ENCODE results near the gene RAD9B. TPM values are rescaled to one million over a fixed set of nuclear protein-coding genes. Genes with fewer than 3 reads are reported as not detected.

Gene RAD9B
- total and polyA plus RNA-seq, 9 of the 15 experiments (the other 6 are each of a cell fraction or from before 2014, with no cell fraction given): 0.05 to 0.83 (median 0.32) TPM

- TF ChIP-seq UBTF (IDR thresholded peaks at IDR 0.05; ENCODE audit: borderline replicate concordance in 1 of 2, low read depth in 2 of 2, low read length in 2 of 2): no peak
- no peak for TF ChIP-seq KDM5B (IDR thresholded peaks at IDR 0.05; ENCODE audit: insufficient replicate concordance, low read depth, low read length)
- TF ChIP-seq, protein P1, sequence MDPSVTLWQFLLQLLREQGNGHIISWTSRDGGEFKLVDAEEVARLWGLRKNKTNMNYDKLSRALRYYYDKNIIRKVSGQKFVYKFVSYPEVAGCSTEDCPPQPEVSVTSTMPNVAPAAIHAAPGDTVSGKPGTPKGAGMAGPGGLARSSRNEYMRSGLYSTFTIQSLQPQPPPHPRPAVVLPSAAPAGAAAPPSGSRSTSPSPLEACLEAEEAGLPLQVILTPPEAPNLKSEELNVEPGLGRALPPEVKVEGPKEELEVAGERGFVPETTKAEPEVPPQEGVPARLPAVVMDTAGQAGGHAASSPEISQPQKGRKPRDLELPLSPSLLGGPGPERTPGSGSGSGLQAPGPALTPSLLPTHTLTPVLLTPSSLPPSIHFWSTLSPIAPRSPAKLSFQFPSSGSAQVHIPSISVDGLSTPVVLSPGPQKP (CRISPR knock-in tag; IDR thresholded peaks at IDR 0.05): no peak
- no peak for TF ChIP-seq VEZF1 (CRISPR knock-in tag; IDR thresholded peaks at IDR 0.05)
- TF ChIP-seq KAT2B (IDR thresholded peaks at IDR 0.05; ENCODE audit: low read depth, low read length): no peak
- no peak for TF ChIP-seq CBX3 (IDR thresholded peaks at IDR 0.05; ENCODE audit: borderline replicate concordance in 1 of 2, low read length in 2 of 2)
- no peak for TF ChIP-seq ZNF282 (CRISPR knock-in tag; IDR thresholded peaks at IDR 0.05)
- TF ChIP-seq EWSR1 (IDR thresholded peaks at IDR 0.05; ENCODE audit: borderline replicate concordance, low read depth, partially characterized antibody): no peak
- no peak for TF ChIP-seq ZBTB9 (CRISPR knock-in tag; IDR thresholded peaks at IDR 0.05)
- no peak for TF ChIP-seq DIDO1 (tag; IDR thresholded peaks at IDR 0.05; ENCODE audit: low read depth)
- no peak for TF ChIP-seq HDAC3 (IDR thresholded peaks at IDR 0.05; ENCODE audit: borderline replicate concordance, partially characterized antibody)
- no peak for TF ChIP-seq KLF13 (tag; IDR thresholded peaks at IDR 0.05; ENCODE audit: borderline replicate concordance, low read depth)
- TF ChIP-seq, protein P2, sequence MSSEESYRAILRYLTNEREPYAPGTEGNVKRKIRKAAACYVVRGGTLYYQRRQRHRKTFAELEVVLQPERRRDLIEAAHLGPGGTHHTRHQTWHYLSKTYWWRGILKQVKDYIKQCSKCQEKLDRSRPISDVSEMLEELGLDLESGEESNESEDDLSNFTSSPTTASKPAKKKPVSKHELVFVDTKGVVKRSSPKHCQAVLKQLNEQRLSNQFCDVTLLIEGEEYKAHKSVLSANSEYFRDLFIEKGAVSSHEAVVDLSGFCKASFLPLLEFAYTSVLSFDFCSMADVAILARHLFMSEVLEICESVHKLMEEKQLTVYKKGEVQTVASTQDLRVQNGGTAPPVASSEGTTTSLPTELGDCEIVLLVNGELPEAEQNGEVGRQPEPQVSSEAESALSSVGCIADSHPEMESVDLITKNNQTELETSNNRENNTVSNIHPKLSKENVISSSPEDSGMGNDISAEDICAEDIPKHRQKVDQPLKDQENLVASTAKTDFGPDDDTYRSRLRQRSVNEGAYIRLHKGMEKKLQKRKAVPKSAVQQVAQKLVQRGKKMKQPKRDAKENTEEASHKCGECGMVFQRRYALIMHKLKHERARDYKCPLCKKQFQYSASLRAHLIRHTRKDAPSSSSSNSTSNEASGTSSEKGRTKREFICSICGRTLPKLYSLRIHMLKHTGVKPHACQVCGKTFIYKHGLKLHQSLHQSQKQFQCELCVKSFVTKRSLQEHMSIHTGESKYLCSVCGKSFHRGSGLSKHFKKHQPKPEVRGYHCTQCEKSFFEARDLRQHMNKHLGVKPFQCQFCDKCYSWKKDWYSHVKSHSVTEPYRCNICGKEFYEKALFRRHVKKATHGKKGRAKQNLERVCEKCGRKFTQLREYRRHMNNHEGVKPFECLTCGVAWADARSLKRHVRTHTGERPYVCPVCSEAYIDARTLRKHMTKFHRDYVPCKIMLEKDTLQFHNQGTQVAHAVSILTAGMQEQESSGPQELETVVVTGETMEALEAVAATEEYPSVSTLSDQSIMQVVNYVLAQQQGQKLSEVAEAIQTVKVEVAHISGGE (CRISPR knock-in tag; IDR thresholded peaks at IDR 0.05): no peak
Observed at GRCh38 chr12:110498984-110499706, 3.0 kb upstream of the RAD9B start (continued).

All from K562 (cell line).